Measurements from ENCODE around the gene ANKRD39.

DNA sequence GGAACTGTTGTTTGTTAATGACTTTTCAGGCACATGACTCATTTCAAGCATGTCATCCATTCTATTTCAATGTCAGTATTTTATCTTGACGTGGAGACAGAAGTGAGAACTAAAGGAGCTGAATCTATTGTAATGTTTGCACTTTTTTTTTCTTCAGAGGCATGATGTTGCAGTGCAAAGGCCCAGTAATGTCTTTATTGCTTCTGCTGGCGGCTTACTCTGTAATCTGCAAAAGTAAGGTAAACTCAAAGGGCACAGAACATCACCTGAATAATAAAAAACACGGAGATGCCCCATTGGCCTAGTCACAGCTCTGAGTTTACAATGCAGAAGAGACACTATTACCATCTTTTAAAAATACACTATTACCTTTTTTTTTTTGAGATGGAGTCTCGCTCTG, 44.2 kb downstream of the ANKRD39 start:
- TF ChIP-seq, protein P1, sequence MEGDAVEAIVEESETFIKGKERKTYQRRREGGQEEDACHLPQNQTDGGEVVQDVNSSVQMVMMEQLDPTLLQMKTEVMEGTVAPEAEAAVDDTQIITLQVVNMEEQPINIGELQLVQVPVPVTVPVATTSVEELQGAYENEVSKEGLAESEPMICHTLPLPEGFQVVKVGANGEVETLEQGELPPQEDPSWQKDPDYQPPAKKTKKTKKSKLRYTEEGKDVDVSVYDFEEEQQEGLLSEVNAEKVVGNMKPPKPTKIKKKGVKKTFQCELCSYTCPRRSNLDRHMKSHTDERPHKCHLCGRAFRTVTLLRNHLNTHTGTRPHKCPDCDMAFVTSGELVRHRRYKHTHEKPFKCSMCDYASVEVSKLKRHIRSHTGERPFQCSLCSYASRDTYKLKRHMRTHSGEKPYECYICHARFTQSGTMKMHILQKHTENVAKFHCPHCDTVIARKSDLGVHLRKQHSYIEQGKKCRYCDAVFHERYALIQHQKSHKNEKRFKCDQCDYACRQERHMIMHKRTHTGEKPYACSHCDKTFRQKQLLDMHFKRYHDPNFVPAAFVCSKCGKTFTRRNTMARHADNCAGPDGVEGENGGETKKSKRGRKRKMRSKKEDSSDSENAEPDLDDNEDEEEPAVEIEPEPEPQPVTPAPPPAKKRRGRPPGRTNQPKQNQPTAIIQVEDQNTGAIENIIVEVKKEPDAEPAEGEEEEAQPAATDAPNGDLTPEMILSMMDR (IDR thresholded peaks at IDR 0.05): no peak
- no peak for TF ChIP-seq EZH2 (IDR thresholded peaks at IDR 0.05; ENCODE audit: borderline replicate concordance, insufficient read depth, low read depth, low read length, poor library complexity, severe bottlenecking)

Measured in B cell (primary cell).